GM21723 (cell line): ENCODE measurements around the gene ACAT2.
A peak's percentile ranks its signal among the peaks of the same experiment; 100 is the strongest.
"Not testable (repeated sequence)": the region's sequence is repeated elsewhere in the genome, so short reads cannot be mapped to it uniquely, and the experiment has no call there.

ENCODE experiments used
- ATAC-seq: cut with Tn5 transposase; IDR thresholded peaks from one replicate; pipeline ENCODE4 v1.9.1; 2021; ENCODE audit warnings: mild to moderate bottlenecking, moderate library complexity; ENCODE audit not compliant: unreplicated experiment

ACAT2 gene

DNA sequence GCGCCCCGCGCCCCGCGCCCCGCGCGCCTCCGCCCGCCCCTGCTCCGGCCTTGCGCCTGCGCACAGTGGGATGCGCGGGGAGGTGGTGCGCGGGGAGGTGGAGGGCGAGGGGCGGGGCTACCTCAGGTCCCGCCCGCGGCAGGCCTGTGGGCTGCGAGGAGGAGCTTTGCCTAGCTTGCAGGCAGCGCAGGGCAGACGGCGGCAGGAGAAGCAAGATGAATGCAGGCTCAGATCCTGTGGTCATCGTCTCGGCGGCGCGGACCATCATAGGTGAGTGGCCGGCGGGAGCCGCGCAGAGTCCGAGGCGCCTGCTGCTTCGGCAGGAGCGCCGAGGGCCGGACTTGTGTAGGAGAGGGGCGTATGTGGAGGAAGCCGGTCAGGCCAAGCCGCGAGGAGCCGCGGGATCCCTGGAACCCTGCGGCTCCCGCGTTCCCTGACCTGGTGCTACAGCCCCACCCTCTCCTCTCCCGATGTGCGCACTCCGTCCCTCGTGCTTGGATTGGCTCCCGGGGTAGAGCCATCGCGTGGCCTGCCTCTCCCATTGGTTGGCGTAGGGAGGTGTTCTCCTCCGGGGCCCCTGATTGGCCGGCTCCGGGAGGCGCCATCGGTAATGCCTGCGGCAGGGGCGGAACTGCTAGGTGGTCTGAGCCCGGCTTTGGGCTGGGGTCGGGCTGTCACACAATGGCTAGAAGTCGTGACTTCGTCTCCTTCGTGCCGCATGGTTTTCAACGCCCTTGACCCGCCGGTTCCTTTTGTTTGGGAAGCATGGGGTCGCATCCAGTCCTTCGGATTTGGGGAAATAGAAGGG is at the start of gene ACAT2:
ACAT2 (plus strand) TSS at position 173 of the 808 bp plus-strand sequence; CDS start at position 216, 43 bp downstream.
- ATAC-seq: peak; percentile 98

DNA sequence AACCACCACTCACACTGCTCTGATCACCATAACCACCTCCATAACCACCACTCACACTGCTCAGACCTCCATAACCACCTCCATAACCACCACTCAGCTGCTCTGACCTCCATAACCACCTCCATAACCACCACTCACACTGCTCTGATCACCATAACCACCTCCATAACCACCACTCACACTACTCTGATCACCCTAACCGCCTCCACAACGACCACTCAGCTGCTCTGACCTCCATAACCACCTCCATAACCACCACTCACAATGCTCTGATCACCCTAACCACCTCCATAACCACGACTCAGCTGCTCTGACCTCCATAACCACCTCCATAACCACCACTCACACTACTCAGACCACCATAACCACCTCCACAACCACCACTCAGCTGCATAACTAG is 49.5 kb upstream of the ACAT2 start:
- not testable (repeated sequence) for ATAC-seq

DNA sequence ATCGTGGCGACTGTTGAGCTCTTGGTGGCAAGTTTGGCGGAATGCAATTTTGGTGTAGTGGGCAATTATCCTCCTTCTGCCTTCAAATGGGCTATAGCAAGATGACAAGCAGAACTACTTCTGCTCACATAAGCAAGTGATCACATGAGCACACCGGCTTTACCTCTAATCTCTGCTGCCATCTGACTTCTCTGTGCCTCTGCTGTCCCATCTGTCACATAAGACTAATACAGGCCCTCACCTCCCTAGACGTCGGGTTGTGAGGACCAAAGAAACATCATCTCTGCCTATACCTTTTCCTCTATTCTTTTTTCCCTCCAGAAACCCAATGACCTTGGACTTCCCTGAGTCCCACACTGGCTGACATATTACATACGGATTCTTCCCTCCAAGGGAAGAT is 47.9 kb upstream of the ACAT2 start:
- no peak for ATAC-seq

GRCh38 chr6:159714404-159714803 is 47.4 kb upstream of the ACAT2 start:
- no peak for ATAC-seq

DNA sequence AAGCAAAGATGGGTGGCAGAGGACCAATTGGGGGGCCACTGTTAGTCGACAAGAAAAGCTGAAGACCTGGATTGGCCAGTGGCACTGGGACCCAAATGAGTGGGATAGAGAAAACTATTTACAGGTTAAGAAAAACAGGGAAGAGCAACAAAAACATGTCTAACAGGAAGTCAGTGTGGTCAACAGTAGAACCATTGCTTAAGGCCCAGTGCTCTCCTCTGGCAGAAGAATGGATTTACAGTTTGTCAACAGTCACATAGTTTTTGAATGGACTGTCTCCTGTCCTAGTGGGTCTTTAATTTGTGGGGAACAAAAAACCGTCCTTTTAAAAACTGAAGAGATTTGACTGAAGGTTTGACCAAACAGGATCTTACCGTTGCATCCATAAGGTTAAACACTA is 46.7 kb upstream of the ACAT2 start:
- ATAC-seq: no peak

DNA sequence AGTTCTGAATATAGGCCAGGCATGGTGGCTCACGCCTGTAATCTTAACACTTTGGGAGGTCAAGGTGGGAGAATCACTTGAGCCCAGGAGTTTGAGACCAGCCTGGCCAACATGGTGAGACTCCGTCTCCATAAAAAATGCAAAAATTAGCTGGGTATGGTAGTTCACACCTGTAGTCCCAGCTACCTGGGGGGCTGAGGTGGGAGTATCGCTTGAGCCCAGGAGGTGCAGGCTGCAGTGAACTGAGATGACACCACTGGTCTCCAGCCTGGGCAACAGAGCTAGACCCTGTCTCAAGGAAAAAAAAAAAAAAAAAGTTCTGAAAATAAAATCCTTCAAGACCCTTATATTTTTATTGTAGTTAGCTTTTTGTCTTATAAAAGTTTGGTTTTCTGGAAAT is 46.2 kb upstream of the ACAT2 start:
- no peak for ATAC-seq

DNA sequence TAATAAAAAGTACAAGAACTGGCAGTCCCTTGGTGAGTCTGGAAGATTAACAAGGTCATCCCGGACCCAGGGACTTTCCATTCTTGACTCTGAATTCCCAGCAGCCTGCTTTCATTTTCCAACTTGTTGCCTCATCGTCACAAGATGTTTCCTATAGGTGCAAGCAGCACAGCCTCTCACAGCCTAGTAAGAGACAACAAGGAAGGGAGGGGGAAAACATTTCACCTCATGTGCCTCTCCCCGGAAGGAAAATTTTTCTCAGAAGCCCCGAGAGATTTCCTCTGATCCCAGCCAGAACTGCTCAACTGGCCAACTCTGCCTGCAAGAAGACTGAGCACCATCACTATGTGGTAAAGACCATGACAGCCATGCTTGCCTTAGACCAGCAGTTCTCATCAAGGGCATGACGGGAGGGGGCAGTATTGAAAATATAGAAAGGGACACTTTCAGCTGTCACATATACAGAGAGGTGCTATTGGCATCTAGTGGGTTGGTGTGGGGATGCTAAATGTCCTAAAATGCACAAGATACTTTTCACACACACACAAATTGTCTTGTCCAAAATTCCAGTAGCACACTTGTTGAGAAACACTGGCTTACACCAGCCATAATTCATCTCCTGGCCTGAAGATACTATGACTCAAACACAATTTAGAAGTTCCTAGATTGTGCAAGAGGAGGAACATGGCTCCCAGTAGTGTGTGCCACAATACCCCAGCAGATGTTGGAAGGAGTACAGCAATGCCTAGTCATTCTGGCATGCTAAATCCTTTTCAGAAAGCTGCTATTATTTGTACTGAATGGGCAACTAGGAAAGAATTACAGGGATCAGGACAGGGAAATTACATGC is 45.4 kb upstream of the ACAT2 start:
- no peak for ATAC-seq

DNA sequence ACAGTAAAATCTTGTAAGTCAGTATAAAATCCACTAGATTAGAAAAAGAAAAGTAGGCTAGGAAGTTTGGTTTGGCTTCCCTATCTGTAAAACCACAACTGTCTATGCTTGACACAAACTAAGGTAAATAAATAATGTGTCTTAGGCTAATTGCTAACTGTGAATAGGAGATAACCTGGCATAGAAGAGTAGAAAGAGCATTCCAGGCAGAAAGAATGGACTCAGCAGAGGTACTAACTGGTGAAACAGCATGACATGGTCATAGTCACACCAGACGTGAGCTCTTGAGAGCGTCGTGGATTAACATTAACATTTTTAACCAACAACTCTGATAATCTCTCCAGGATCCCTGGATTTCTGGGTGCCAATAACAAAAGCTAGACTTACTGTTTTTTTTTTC is 43.2 kb upstream of the ACAT2 start:
- no peak for ATAC-seq

- ATAC-seq: no peak
These were observed 42.6 kb upstream of the ACAT2 start for GRCh38 chr6:159719287-159719686.

DNA sequence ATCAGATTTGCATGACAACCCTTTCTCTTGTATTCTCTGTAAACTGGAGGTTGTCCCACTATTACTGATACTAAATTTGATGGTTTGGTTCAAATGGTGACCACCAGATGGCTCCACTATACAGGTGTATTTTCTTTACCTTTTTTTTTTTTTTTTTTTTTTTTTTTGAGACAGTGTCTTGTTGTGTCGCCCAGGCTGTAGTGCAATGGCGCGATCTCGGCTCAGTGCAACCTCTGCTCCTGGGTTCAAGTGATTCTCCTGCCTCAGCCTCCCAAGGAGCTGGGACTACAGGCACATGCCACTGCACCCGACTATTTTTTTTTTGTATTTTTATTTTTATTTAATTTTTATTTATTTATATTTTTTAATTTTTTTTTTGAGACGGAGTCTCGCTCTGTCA is 41.1 kb upstream of the ACAT2 start:
- no peak for ATAC-seq

- not testable (repeated sequence) for ATAC-seq
These were observed 39.9 kb upstream of the ACAT2 start for GRCh38 chr6:159721981-159722380.

- no peak for ATAC-seq
These were observed 39.2 kb upstream of the ACAT2 start for GRCh38 chr6:159722655-159723054.

- ATAC-seq: no peak
These were observed 38.6 kb upstream of the ACAT2 start for GRCh38 chr6:159723259-159723658.

GRCh38 chr6:159724778-159725177 is 37.1 kb upstream of the ACAT2 start:
- no peak for ATAC-seq

- not testable (repeated sequence) for ATAC-seq
These were observed 36.6 kb upstream of the ACAT2 start for GRCh38 chr6:159725208-159725607.

- ATAC-seq: peak; percentile 22
These were observed 35.5 kb upstream of the ACAT2 start for GRCh38 chr6:159726255-159726917.

- peak; percentile 80 for ATAC-seq
These were observed 34.7 kb upstream of the ACAT2 start, which contains the start of gene WTAP for GRCh38 chr6:159726918-159727716. Gene WTAP (plus strand): TSS chr6:159727506. CDS start chr6:159736266, 8,760 bp downstream.

DNA sequence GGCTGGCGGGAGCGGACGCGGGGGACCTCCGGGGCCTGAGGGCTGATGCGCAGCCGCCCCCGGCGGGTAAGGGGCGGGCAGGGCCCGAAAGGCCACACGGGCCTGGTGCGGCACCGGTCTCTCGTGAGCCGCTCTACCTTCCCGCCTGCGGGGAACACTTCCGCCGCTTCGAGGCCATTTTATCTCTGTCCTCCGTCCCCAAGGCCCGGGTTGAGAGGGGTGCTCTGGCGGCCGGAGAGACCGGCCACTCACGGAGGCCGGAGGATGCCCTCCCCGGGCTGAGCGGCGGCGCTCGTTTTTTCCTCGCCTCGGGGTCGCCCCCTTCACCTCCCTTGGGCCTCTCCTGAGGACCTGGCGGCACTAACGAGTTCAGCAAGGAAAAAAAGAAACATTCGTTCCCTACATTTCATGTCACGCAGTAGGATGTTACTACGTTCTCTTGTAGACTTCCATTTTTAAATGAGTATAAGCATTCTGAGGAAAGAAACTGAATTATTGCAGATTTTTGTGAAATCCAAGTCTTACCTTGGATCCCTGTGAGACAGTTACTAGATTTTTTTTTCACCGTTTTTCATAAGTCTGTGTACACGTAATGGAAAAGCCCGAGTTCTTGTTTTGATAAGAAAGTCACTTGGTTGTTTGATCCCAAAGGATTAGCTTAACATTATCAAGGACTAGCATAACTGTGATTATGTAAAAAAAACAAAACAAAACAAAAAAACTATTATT is 34.0 kb upstream of the ACAT2 start:
- peak; percentile 38 for ATAC-seq

DNA sequence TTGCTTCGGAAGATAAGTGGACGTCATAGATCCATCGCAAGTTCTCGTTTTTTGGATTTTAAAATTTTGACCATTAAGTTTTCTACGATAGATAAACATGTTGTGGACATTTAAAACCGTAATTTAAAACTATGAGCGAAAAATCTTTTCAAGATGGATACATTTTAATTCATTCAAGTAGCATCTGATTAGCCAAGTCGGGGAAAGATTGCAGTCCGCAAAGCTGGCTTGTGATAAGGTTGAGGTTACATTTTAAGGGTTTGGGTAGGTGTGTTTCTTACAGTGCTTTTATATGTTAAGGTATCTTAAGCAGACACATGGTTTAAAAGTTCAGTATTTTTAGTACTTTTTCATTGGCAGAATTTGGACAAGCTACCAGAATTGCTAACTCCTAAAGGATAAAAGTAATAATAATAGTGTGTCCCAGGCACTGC is 33.3 kb upstream of the ACAT2 start:
- no peak for ATAC-seq
